Measurements from ENCODE around the gene CTSV. TPM values are rescaled to one million over a fixed set of nuclear protein-coding genes. Genes with fewer than 3 reads are reported as not detected.
"Not testable (repeated sequence)": the region's sequence is repeated elsewhere in the genome, so short reads cannot be mapped to it uniquely, and the experiment has no call there.

The CTSV gene
- total RNA-seq = under 1 TPM in 1 of 2 donors, not detected in 1; 0.21 TPM
- long read RNA-seq = 0 reads

GRCh38 chr9:97038611-97039513 lies at the start of gene CTSV:
Gene CTSV (minus strand): TSS chr9:97039142. CDS start chr9:97038043, 1,099 bp downstream.
- intact Hi-C loops (cut with DNase I) = no loop called here
- DNase-seq (peak; percentile 90), ATAC-seq (peak; percentile 99 to 100)

DNA sequence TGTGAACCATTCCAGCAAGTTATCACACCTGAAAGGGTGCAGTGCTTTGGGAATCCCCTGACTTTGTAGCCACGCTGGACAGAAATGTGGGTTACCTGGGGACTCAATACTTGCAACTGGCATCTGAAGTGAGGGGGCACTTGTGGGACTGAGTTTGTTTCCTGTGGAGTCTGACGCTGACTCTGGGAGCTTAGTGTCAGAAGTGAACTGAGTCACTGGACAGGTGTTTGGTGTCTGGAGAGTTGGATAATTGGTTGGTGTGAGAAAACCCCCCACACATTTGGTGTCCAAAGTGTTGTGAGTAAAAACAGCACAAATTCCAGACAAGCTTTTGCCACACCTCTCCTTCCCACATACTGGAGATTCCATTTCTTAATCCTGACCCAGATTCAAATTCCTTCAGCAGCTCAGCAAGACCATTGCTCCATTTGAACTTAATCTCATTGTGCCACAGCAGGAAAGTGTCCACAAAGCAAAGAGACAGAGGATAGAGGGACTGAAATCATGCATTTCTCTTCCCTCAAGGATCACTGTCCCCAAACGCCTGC lies 48.8 kb upstream of the CTSV start:
- DNase-seq; intact Hi-C loops (cut with DNase I); ATAC-seq: not testable (repeated sequence)

DNA sequence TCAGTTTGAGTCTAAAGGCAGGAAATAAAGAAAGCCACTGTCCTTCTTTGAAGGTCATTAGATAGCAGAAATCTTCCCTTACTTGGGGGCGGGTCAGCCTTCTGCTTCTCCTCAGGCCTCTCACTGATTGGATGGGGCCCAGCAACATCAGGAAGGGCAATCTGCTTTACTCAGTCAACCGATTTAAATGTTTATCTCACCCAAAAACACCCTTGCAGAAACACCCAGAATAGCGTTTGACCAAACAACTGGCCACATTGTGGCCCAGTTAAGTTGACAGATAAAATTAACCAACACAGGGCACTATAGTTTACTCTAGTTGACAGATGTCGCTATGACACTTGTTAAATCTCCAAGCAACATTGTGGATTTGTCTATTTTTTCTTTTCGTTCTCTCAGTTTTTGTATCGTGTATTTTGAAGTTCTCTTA lies 45.6 kb upstream of the CTSV start:
- intact Hi-C loops (cut with DNase I); ATAC-seq; DNase-seq: not testable (repeated sequence)

- ATAC-seq (no peak), DNase-seq (no peak)
- intact Hi-C loops (cut with DNase I) = no loop called here
Measured at GRCh38 chr9:97078362-97078761, 39.4 kb upstream of the CTSV start.

- intact Hi-C loops (cut with DNase I) = no loop called here
- DNase-seq (no peak), ATAC-seq (no peak)
Measured at GRCh38 chr9:97077452-97078295, 38.7 kb upstream of the CTSV start.

GRCh38 chr9:97076731-97077451 lies 37.9 kb upstream of the CTSV start:
- ATAC-seq; intact Hi-C loops (cut with DNase I); DNase-seq: not testable (repeated sequence)

- ATAC-seq (no peak), DNase-seq (no peak)
- intact Hi-C loops (cut with DNase I) = no loop called here
Measured at GRCh38 chr9:97076238-97076637, 37.3 kb upstream of the CTSV start.

DNA sequence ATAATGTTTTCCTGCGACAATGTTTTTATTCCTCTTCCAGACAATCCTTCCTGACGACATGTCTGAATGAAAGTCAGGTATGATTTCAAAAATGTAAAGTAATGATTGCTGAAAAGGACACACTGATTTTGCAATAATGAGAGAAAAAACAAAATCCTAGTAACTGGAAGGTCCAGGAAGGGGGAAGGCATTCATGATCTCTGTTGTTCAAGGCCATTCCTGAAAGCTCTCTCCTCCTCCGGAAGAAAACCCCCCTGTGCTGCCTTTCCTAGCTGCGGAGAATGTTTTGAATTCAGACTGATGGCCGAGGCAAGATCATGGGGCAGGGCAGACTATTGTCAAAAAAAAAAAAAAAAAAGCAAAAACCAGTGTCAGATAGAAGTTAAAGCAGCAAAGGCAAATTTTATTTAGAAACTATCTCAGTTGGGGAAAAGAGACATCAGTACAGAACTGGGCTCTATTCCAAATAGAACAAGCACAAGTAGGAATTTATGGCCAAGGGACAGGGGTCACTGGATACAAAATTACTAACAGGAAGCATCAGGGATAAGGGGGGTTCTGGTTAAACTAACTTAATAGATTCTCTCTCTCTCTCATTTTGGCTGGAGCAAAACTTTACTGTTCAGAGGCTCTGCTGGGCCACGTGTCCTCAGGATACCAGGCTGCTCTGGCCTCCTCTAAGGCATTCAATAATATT lies 36.5 kb upstream of the CTSV start:
- intact Hi-C loops (cut with DNase I) = no loop called here
- peak in 1 of 2 donors; percentile 34 for ATAC-seq

GRCh38 chr9:97073506-97073905 lies 34.6 kb upstream of the CTSV start:
- intact Hi-C loops (cut with DNase I) = no loop called here
- DNase-seq (no peak), ATAC-seq (no peak)

More for the DNA sequence above, 36.5 kb upstream of the CTSV start:
- DNase-seq = no peak

- ATAC-seq (no peak), DNase-seq (no peak)
- intact Hi-C loops (cut with DNase I) = no loop called here
Measured at GRCh38 chr9:97072285-97072776, 33.4 kb upstream of the CTSV start.

- intact Hi-C loops (cut with DNase I); ATAC-seq; DNase-seq: not testable (repeated sequence)
Measured at GRCh38 chr9:97070325-97070724, 31.4 kb upstream of the CTSV start.

GRCh38 chr9:97067490-97067889 lies 28.5 kb upstream of the CTSV start:
- ATAC-seq (no peak), DNase-seq (no peak)
- intact Hi-C loops (cut with DNase I) = no loop called here

GRCh38 chr9:97064176-97064575 lies 25.2 kb upstream of the CTSV start:
- ATAC-seq (no peak), DNase-seq (no peak)
- intact Hi-C loops (cut with DNase I) = no loop called here

DNA sequence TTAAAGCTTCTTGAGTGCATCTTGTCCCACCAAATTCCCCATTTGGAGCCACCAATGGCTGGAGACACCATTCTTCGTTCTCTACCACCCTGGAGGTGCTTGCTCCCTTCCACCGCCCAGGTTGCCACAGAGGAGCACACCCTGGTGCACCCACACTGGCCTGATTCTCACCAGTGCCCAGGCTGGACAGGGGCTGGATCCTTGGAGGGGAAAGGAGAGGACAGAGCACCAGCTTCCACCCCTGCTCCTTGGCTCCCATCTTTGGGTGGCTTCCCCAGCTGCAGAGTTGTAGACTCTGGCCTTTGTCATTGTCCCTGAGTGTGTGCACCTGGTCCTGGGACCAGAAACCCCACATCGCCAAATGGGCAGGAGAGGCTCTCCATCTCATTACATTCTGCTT lies 21.9 kb upstream of the CTSV start:
- intact Hi-C loops (cut with DNase I) = no loop called here
- ATAC-seq = no peak

DNA sequence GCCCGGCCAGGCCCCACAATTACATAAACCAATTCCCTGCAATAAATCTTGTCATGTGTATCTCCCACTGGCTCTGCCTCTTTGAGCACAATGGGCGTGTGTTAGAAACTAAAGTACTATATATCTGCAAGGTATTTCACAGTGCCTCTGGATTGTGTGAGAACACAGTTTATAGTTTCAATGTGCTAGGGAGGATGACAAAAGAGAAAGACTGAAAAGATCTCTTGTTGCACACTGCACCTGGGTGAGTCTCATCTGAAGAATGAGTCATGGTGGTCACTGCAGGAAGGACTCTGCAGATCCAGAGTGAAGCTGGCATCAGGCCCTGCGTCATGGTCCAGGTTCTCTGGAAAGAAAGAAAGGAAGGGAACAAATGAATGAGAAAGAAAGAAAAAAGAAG lies 20.7 kb upstream of the CTSV start:
- no peak for ATAC-seq
- intact Hi-C loops (cut with DNase I) = no loop called here
- DNase-seq = no peak

More for the DNA sequence above, 21.9 kb upstream of the CTSV start:
- no peak for DNase-seq

DNA sequence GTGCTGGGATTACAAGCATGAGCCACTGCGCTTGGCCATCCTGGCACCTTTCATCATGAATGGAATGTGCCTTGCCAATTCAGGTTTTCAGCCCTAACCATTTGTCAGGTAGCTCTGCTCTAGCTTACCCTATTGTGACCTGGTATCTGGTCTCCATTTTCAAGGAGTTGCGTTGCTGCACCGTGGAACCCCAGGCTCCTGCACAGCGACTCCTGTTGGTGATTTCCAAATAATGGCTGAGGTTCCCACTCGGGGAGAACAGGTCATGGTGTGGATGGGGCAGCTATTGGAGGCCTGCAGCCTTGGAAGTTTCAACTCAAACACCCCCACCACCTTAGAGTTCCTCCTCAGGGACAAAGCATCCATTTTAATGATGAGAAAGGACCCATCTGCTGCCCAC lies 18.7 kb upstream of the CTSV start:
- DNase-seq = no peak
- intact Hi-C loops (cut with DNase I) = no loop called here
- no peak for ATAC-seq

- ATAC-seq; intact Hi-C loops (cut with DNase I); DNase-seq: not testable (repeated sequence)
Measured at GRCh38 chr9:97055891-97056290, 16.9 kb upstream of the CTSV start.

DNA sequence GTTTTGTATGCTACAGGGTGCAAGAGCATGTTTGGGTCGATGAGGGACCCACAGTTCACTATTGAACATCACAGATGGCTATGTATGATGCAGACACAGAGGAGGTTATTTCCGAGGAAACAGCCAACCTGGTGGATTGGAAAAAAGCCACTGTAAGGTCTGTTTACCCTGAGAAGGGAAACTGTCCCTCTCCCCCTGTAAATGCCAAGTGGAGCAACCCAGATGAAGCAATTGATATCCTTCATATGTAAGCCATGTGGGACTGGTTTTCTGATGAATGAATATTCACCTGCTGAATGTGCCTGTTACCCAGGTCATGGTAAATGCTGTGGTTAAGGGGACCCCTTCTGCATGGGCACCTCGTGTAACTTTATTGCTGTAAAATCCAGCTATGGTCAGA lies 14.8 kb upstream of the CTSV start:
- no peak for ATAC-seq
- no peak for DNase-seq
- intact Hi-C loops (cut with DNase I) = no loop called here

All from left cardiac atrium (tissue), 4 donors.